GM21447 (cell line): ENCODE data around the gene R3HDM2.
A peak's percentile ranks its signal among the peaks of the same experiment; 100 is the strongest.

ENCODE experiments used
- ATAC-seq: cut with Tn5 transposase; IDR thresholded peaks from one replicate; pipeline ENCODE4 v1.9.1; 2021; ENCODE audit not compliant: unreplicated experiment

The R3HDM2 gene

DNA sequence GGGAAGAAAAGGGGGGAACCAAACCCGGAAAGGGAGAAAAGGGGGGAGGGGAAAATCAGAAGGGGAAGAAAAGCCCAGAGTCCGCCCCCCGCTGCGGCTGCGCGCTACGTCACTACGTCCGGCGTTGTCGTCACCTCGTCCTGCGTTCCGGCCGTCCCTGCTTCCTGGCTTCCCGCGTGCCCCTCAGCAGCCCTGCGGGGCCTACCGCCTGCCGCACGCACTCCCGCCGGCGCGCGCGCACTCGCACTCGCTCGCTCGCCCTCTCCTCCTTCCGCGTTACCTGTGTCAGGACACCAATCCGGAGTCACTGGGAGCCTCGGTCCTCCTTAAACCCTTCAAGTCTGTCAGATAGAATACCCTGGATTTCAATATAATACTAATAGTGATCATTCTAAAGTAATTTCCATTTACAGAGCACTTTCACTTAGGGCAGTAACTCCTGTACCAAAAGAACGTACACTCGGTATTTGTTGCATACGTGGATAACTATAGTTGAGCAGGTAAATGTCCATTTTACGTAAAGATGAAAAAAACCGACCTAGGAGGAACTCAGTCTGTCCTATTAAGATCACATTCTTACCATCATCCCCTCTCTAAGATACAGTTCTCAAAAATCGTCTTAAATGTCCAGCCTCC, at the start of gene R3HDM2:
Gene R3HDM2 (minus strand): TSS at position 113 of the 636 bp plus-strand sequence. CDS start 120,615 bp downstream, outside the sequence.
- peak; percentile 95 for ATAC-seq

DNA sequence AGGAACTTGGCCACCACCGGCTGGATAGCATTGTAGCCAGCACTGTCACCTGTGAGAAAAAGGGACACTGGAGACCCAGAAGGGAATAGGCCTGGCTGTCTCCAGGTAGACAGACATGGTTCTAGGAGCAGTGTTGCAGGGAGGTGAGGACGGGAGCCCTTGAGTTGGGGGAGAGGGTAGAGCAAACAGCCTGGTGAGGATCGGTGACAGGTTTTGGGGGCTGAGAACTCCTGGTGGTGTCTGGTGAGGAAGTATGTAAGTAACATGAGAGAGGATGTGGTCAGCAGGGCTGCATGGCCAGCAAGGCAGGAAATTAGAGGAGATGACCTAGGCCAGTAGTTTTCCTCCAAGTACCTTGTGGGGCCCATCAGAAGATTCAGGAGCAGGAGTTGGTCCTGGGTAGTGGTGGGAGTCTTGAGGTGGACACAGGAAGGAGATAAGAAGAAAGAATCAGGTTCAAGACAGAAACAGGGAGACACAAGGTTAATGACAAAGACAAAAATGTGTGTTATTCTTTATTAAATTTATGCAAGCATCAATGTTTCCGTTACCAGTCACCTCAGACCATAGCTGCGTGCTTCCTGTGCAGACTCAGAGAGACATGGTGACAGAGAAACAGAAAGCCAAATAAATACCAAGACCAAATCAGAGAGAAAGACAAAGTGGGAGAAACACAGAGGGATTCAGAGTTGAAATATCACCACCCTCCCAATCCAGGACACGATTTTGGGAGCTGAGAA, 48.7 kb upstream of the R3HDM2 start, which contains the start of gene ARHGAP9:
Gene ARHGAP9 (minus strand): TSS at position 491 of the 740 bp plus-strand sequence. CDS start 460 bp downstream, at position 31.
- peak; percentile 30 for ATAC-seq

GRCh38 chr12:57479043-57479375, 48.2 kb upstream of the R3HDM2 start:
- no peak for ATAC-seq

DNA sequence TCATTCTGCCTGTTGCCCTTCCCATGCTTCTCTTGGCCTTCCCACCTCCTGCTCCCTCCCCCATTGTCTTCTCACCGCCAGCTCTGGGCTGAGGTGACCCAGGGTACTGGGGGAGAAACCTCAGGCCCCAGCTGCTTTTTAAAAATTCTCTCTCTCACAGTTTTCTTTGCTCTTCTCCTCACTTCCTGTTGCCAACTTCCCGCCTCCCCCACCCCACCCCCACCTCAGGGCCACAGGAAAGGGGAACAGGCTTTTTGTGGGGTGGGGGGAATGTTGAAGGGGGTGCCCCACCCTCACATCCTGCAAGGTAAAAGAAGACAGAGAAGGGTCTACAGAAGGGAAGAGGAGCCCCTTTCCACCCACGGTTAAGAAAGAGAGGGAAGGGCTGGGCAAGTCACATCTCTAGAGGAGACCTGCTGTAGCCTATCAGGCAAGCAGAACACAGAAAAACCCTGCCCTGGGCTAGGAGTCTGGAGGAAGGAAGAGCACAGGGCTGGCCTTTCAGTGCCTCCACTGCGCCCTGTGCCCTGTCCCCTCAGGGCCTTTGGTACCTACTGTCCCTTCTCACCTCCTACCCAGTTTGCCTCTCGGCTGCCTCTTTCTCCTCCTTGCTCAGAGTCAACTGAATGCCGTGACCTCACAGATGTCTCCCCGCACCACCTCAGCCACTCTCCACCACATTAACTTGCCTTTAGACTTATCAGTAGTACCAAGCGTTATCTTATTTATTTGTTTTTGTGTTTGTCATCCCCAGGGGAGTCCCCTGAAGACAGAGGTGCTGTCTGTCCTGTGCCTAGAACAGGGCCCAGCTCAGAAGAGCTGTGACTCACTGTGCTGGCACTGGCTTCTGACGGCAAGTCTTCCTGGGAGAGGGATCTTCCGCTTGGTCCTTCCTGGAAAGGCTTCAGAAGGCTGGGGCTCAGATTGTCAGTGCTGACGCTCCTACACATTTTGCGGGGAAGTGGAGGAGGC, 47.2 kb upstream of the R3HDM2 start:
- peak; percentile 37 for ATAC-seq

DNA sequence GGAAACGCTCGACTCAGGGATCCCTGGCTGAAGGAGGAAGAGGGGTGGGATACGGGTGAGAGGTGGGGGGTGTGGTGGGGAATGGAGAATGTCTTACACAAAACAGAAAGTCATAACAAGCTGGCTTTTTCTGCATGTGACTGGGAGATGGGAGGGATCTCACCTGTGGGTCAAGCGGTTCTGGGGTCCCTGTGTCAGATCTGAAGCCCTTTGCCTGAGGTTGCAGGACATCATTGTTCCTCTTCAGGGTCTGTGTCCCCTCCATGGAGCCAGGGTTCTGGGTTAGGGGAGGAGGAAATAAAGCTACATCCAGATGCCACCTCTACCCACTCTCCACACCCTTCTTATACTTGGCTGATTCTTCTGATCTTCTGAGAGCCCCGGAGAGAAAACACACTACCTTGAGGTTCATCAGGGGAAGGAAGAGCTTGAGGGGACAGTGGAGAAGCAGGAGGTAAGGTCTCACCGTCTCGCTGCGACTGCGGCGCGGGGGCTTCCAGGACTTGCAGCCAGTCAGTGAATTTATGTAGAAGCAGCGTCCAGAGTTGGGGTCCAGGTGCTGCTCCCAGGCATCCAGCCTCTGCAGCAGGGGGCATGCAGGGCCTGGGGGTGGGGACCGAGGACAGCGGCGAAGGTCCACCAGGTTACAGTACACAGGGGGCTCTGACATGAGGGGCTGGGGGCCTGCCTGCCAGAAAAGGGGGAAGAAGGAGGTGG, 46.3 kb upstream of the R3HDM2 start:
- ATAC-seq, result no peak

DNA sequence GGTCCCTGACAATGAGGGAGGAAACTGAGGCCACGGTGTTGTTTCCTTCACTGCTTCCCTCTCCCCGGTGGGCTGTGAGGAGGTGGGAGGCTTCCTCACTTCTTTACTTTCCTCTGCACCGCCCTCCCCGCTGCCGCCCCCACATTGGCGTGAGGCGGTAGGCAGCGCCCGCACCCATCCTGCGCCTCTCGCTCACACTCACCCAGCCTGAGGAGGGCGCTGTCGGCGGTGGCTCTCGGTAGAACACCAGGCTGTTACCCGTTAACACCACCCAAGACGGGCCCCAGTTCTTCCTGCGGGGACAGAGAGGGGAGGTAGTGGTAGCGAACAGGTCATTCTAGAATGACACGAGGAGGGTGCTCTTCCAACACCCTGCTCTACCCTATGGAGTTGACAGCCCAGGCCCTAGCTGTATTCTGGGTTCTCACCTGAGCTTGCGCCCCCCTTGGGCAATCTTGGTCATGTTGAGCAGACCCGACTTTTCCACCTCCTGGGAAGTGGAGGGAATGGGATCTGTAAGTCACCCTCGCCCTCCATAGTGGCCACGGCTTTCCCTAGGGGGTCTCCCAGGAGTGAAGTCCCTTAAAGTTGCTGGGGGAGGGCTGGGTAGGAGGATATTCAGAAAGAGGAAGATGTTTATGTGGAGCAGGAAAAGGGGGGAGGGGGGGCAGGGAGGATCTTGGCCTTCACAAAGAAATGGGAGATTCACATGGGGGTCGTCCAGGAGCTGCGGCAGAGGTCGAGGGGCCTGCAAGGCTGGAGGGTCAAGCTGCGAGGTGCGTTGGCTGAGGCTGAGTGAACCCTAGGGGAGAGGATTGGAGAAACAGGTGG, 45.5 kb upstream of the R3HDM2 start:
- peak; percentile 36 for ATAC-seq

GRCh38 chr12:57475271-57476161, 44.7 kb upstream of the R3HDM2 start:
- ATAC-seq, result peak; percentile 9

DNA sequence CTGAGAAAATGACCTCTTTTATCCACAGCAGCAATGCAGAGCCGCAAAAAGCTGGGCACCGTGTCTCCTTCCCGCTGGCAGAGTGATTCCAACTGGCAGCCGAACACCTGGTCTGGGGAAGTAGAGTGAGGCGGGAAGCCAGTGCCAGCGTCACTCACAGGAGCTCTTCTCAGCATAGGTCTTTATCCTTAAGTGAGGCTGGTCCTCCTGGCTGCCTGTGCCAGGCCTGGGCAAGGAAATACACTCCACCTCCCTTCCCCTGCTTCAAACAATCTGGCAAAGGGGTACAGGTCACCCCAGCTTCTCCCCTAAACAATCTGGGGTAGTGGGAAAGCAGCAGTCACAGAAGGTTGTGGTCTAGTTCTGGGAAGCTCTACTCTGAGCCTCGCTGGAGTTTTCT, 44.0 kb upstream of the R3HDM2 start:
- ATAC-seq, result no peak

DNA sequence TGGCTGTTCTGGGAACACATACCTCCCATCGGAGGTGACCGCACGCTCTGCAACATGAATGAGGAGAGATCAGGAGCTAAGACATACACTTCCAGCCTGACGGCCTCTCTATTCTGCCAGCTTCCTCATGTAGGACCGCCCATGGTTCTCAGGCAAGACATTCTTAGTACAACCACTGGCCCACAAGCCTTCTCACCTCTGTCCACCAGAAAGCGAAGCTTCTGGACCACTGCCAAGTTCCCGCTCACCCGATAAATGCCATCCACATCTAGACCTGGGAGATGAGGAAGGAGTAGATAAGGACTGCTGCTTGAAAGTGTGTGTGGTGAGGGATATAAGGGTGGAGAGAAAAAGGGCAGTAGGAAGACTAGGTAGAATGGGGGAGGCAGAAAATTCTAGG, 43.6 kb upstream of the R3HDM2 start:
- no peak for ATAC-seq

DNA sequence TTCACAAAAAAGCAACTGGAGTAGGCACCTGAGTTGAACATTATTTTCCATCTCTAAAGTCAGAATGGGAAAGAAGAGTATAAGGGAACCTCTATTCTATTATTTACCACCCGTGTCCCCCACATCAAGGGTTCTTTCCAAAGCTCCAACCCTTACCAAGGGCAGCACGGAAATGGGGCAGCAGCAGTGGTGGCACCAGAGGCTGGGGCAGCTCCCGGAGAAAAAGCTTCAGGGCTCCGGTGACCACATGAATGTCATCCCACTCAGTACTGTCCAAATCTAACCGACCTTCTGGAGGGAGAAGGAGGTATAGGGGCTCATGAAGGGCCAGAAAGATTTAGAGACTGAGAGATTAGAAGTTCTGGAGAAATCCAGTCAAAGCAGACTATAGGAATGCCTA, 43.0 kb upstream of the R3HDM2 start:
- no peak for ATAC-seq

- no peak for ATAC-seq
These were observed 42.5 kb upstream of the R3HDM2 start for GRCh38 chr12:57473392-57473791.

- no peak for ATAC-seq
These were observed 41.5 kb upstream of the R3HDM2 start for GRCh38 chr12:57472391-57472790.

DNA sequence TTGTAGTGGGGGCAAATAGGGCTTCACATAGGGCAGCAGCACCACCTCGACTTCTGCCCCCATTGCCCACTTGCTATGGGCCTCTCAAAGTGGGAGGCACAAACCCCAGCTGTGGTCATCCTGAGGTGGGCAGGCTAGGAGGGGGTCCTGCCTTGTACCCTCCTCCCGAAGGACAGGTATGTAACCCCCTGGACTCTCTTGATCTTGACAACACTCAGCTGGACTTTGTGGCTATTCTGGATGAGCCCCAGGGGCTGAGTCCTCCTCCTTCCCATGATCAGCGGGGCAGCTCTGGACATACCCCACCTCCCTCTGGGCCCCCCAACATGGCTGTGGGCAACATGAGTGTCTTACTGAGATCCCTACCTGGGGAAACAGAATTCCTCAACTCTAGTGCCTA, 40.8 kb upstream of the R3HDM2 start:
- ATAC-seq, result no peak

DNA sequence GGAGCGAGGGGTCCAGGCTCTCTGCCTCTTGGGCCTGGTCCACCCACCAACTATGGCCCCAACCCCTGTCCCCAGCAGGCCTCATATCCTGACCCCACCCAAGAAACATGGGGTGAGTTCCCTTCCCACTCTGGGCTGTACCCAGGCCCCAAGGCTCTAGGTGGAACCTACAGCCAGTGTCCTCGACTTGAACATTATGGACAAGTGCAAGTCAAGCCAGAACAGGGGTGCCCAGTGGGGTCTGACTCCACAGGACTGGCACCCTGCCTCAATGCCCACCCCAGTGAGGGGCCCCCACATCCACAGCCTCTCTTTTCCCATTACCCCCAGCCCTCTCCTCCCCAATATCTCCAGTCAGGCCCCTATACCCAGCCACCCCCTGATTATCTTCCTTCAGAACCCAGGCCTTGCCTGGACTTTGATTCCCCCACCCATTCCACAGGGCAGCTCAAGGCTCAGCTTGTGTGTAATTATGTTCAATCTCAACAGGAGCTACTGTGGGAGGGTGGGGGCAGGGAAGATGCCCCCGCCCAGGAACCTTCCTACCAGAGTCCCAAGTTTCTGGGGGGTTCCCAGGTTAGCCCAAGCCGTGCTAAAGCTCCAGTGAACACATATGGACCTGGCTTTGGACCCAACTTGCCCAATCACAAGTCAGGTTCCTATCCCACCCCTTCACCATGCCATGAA, 40.3 kb upstream of the R3HDM2 start:
- no peak for ATAC-seq

- ATAC-seq, result no peak
These were observed 39.6 kb upstream of the R3HDM2 start for GRCh38 chr12:57470286-57470969.

- ATAC-seq, result no peak
These were observed 38.7 kb upstream of the R3HDM2 start for GRCh38 chr12:57469296-57470164.

- ATAC-seq, result no peak
These were observed 37.1 kb upstream of the R3HDM2 start for GRCh38 chr12:57467915-57468314.
